ENCODE results near the gene LILRB1.
"Not testable (repeated sequence)": the region's sequence is repeated elsewhere in the genome, so short reads cannot be mapped to it uniquely, and the experiment has no call there.

LILRB1 gene

GRCh38 chr19:54665530-54665929 lies 35.2 kb downstream of the LILRB1 start:
- DNase-seq, result no peak

- no peak for DNase-seq
These were observed 36.9 kb downstream of the LILRB1 start for GRCh38 chr19:54667217-54667616.

GRCh38 chr19:54668353-54668752 lies 38.1 kb downstream of the LILRB1 start:
- no peak for DNase-seq

- DNase-seq, result no peak
These were observed 40.5 kb downstream of the LILRB1 start for GRCh38 chr19:54670576-54671357.

DNA sequence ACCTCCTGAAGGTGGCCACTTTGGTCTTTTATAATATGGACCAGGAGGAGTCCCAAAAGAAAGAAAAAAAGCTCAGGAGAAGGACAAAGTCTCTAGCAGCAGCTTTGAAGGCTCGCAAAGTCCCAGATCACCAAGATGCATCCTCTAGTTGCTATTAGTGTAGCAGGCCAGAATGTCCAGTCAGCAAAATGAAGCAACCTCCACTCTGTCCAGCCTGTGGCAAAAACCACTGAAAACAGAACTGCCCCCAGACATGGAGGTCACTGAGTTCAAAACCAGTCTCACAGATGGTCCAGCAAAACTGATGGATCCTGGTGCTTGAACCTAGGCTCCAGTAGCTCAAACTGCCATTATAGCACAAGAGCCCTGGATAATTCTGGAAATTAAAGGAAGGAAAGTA lies 42.9 kb downstream of the LILRB1 start:
- no peak for DNase-seq

DNA sequence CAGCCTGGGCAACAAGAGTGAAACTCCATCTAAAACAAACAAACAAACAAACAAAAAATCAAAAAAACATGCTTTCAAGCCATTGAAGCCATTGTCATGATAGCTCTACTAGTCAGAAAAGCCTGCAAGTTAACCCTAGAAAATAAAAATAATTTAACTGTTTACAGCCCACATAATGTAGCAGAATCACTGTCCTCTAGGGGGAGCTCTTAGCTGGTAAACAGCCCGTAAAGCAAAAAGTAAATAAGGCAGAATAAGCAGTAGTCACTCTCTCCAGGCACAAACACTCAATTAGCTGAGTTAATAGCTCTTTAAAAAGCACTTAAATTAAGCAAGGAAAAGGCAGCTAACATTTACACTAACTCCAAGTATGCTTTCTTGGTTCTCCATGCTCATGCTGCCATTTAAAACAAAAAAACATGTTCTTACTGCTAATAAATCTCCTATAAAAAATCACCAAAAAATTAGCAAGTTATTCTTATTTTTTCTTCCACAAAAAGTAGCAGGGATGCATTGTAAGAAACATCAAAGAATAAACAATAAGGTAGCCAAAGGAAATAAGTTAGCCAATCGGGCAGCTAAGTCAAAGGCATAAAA lies 43.8 kb downstream of the LILRB1 start:
- peak in 2 of 3 experiments; percentile 21 to 49 for DNase-seq

GRCh38 chr19:54676210-54676834 lies 46.0 kb downstream of the LILRB1 start:
- DNase-seq, result peak in 2 of 3 experiments; percentile 48 to 50

DNA sequence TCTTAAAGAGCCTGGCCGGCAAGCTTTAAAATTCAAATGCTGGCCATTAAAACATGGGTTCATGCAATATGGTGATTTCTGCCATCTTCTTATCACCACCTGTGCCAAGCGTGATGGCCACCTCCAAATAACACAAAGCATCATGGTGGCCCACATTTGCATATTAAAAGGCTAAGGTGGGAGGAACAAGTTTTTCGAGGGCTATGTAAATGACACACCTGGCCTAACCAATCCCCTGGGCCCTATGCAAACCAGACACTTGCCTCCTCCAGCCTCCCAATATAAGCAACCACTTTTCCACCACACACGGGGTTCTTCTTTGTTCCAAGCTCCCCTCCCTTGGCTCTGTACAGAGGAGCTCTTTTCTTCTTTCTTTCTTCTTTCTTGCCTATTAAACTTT lies 46.9 kb downstream of the LILRB1 start:
- DNase-seq, result no peak

DNA sequence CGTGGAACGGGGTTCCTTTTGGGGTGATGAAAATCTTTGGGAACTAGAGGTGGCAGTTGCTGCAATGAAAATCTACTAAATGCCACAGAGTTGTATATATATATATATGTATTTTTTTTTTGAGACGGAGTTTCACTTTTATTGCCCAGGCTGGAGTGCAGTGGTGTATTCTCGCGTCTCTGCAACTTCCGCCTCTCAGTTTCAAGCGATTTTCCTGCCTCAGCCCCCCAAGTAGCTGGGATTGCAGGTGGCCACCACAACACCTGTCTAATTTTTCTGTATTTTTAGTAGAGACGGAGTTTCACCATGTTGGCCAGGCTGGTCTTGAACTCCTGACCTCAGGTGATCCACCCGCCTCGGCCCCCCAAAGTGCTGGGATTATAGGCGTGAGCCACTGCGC lies 51.3 kb downstream of the LILRB1 start:
- not testable (repeated sequence) for DNase-seq

- no peak for DNase-seq
These were observed 52.1 kb downstream of the LILRB1 start for GRCh38 chr19:54682306-54682856.

- DNase-seq, result no peak
These were observed 54.2 kb downstream of the LILRB1 start for GRCh38 chr19:54684527-54684926.
